HG02938 (cell line): ENCODE data around the gene KCND2.

Source experiments
- ATAC-seq: cut with Tn5 transposase; IDR thresholded peaks from one replicate; pipeline ENCODE4 v1.9.1; 2021; ENCODE audit warnings: mild to moderate bottlenecking, moderate library complexity; ENCODE audit not compliant: unreplicated experiment

Gene KCND2

GRCh38 chr7:120582916-120583315 lies 309.9 kb downstream of the KCND2 start:
- no peak for ATAC-seq

- no peak for ATAC-seq
Measured at GRCh38 chr7:120583899-120584586, 311.1 kb downstream of the KCND2 start.

GRCh38 chr7:120586571-120586970 lies 313.6 kb downstream of the KCND2 start:
- ATAC-seq: no peak

GRCh38 chr7:120587243-120587642 lies 314.3 kb downstream of the KCND2 start:
- no peak for ATAC-seq

- no peak for ATAC-seq
Measured at GRCh38 chr7:120588416-120588815, 315.4 kb downstream of the KCND2 start.

GRCh38 chr7:120588862-120589261 lies 315.9 kb downstream of the KCND2 start:
- ATAC-seq: no peak

GRCh38 chr7:120600607-120601006 lies 327.6 kb downstream of the KCND2 start:
- ATAC-seq: no peak

- no peak for ATAC-seq
Measured at GRCh38 chr7:120603366-120603765, 330.4 kb downstream of the KCND2 start.

- ATAC-seq: no peak
Measured at GRCh38 chr7:120609136-120609753, 336.3 kb downstream of the KCND2 start.

GRCh38 chr7:120611975-120612374 lies 339.0 kb downstream of the KCND2 start:
- no peak for ATAC-seq

- ATAC-seq: peak; percentile 69
Measured at GRCh38 chr7:120615703-120616102, 342.7 kb downstream of the KCND2 start.

- peak; percentile 49 for ATAC-seq
Measured at GRCh38 chr7:120617275-120617674, 344.3 kb downstream of the KCND2 start.

GRCh38 chr7:120628251-120628650 lies 355.3 kb downstream of the KCND2 start:
- ATAC-seq: no peak

- ATAC-seq: no peak
Measured at GRCh38 chr7:120639884-120640283, 366.9 kb downstream of the KCND2 start.

GRCh38 chr7:120645966-120646365 lies 373.0 kb downstream of the KCND2 start:
- no peak for ATAC-seq

GRCh38 chr7:120654241-120654640 lies 381.3 kb downstream of the KCND2 start:
- no peak for ATAC-seq

- no peak for ATAC-seq
Measured at GRCh38 chr7:120658516-120658915, 385.5 kb downstream of the KCND2 start.

GRCh38 chr7:120662291-120662690 lies 389.3 kb downstream of the KCND2 start:
- ATAC-seq: no peak

- ATAC-seq: no peak
Measured at GRCh38 chr7:120665068-120665467, 392.1 kb downstream of the KCND2 start.

- ATAC-seq: no peak
Measured at GRCh38 chr7:120675076-120675475, 402.1 kb downstream of the KCND2 start.

- no peak for ATAC-seq
Measured at GRCh38 chr7:120677535-120677934, 404.6 kb downstream of the KCND2 start.

- no peak for ATAC-seq
Measured at GRCh38 chr7:120680985-120681384, 408.0 kb downstream of the KCND2 start.

GRCh38 chr7:120684463-120684862 lies 411.5 kb downstream of the KCND2 start:
- no peak for ATAC-seq
